Mammary epithelial cell (primary cell): Measurements from ENCODE around the gene TJP2.

Source experiments
- CTCF ChIP-seq, 2 donors: IDR thresholded peaks in 1 of 2; conservative IDR thresholded peaks in 1 of 2; 2 replicates each; pipeline ENCODE4 v1.5.1; 2011 to 2012; ENCODE audit warnings: inconsistent platforms in 2 of 2, low read length in 2 of 2, mild to moderate bottlenecking in 2 of 2, control low read depth in 1 of 2, low read depth in 1 of 2; ENCODE audit not compliant: insufficient read depth in 1 of 2; ENCODE audit errors: extremely low read depth in 1 of 2
- EZH2 ChIP-seq: IDR thresholded peaks from 2 replicates; pipeline ENCODE4 v1.6.1; 2012; ENCODE audit warnings: low read length, inconsistent platforms, borderline replicate concordance

GRCh38 chr9:69171517-69171916, 2.6 kb upstream of the TJP2 start:
- TF ChIP-seq CTCF (conservative IDR thresholded peaks at IDR 0.05 in 1 of 2, IDR thresholded peaks at IDR 0.05 in 1 of 2; ENCODE audit: extremely low read depth in 1 of 2, insufficient read depth in 1 of 2, low read depth in 1 of 2, low read length in 2 of 2) (no peak), EZH2 (no peak)
